NCI-H524 (cell line): ENCODE results near the gene ABT1.
A peak's percentile ranks its signal among the peaks of the same experiment; 100 is the strongest.

Source experiments
- DNase-seq, 2 experiments: peaks; one replicate each; lab custom pipeline; 2025; lab: John Stamatoyannopoulos, UW

The ABT1 gene

DNA sequence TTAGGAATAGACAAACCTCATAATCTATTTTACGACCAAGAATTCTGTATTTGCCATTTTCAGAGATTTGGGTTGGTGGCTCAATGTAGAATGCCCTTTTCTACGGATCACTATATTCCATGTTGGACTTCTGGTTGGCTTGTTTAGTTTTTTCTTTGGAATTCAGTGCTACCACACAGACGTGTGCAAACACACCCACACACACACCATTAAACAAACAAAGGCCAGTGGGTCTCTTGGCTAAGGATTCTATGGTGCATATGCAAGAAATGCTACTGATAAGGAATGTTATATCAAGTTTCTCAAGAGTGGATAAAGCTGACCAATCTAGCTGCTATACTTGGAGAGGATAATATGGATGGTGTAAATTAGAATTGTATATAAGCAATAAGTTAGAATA, 8.0 kb downstream of the ABT1 start:
- DNase-seq, result no peak

DNA sequence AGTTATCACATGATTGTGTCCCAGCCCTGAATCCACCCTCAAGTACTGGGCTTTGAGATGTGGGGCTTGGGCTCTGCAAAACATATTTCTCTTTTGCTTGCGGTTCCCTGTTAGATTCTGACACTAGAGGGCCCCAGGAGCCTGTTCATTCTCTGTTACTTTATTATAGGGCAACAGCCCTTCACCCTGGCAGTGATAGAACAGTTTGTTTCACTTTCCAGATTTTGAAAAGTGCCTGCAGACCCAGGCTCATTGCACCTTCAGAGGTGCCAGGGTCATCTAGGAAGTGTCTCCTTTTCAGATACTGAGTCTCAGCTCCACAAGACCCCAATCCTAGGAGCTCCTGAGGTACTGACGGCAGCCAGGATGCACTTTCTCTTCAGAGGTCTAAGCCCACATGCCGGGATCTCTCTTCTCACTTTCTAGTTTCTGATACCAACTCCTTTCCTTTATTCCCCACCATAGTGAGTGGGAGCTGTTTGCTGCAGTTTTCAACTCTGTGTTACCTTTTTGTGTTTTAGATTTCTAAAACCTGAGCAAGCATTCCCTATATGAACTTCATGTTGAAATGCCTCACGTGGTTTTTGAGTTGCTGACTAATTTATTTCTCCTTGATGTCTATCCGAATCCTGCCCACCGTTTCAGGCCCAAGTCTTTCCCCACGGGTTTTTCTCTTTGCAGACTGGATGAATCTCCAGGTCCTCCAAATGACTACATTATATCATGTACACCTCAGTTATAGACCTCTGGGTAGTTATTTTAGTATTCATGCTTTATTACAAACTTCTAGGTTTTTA, 10.9 kb downstream of the ABT1 start:
- DNase-seq, result peak; percentile 11 to 58

DNA sequence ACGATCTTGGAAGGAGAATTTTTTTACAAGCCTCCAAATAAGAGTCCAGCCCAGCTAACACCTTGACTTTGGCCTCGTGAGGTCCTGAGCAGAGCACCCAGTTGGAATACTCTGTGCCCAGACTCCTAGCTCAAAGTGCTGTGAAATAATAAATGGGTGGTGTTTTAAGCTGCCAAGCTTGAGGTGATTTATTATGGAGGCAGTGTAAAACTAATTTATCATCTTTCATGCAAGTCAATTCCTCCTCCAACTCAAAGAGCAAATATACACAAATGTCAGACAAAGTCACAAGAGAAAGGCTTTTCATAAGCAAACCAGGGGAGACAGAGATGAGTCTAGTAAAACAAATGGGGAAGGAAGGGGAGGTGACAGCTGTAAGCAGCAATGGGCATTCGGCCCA, 12.7 kb downstream of the ABT1 start:
- DNase-seq, result no peak

DNA sequence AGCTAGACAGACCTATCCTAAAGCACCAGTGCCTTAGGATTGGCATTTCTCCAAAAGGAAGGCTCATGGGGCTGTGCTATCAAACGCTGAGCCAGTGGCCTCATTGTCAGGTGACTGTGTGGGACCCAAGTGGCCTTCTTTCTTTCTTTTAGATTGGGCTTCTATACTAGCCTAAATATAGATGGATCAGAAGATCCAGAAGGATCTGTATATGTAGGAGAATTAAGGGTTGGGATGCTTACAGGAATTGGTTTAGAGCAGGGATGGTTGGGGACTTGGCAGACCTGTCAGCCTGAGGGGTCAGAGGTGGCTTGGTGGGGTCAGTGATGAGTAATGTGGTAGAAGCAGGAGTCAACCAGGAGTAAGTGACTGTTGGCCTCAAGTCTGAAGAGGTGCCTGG, 14.8 kb downstream of the ABT1 start:
- DNase-seq, result no peak

DNA sequence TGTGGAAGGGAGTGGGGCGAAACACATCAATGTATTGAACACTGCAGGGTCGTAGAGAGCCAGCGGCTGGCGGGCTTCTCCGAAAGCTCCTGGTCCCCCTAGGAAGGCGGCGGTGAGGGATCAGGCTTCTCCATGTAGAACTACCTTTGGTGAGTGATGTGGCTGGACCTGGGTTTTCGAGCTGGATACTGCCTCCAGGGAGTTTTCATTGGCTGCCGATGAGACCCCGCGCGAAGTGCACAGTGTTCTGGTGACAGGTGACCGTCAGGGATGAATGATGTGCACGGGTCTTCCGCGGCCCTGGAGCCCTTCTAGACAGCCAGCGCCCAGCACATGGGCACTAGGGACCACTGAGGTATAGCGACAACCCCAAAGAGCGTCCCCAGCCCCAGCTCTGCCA, 16.4 kb downstream of the ABT1 start:
- DNase-seq, result no peak

DNA sequence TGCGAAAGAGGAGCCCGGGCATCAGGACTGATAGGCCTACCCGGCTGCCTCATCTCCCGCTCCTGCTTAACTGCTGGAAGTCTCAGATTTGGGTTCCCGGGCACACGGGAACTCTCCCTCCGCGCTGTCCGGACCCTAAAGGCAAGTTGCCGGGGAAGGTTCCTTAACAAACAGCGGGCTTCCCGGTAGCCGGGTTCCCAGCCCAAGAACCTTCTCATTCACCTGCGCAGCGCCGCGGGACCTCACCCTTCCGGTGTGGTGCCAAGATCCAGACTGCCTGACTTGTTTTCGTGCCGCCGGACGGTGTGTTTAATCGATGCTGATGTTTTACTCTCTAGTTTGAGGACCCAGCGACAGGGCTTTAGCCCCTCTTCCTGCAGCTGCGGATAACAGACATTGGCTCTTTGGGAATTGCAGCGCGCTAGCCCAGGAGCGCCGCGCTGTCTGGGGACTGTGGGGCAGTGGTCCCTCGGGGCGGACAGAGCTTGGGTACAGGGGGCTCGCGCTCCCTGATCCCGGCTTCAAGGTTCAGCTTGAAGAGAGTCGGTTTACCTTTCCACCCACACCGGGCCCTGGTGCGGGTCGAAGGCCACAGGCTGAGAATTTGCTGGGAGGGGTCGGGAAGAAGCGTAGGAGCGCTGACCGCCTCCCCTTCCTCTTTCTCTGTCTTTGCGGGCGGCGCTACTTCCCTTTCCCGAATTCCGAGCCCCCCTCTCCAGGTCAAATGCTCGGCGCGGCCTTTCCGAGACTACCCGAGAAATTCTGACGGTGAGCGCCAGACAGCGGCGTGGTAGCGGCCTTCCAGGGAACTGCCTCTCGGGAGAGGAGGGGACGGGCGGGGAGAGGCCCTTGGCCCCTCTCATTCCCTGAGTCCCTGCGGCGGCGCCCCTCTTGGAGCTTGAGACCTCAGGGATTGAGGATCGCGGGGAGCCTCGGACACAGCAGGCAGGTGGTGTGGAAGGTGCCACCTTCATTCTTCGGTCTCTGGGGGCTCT, 17.2 kb downstream of the ABT1 start:
- DNase-seq, result peak; percentile 8 to 33

DNA sequence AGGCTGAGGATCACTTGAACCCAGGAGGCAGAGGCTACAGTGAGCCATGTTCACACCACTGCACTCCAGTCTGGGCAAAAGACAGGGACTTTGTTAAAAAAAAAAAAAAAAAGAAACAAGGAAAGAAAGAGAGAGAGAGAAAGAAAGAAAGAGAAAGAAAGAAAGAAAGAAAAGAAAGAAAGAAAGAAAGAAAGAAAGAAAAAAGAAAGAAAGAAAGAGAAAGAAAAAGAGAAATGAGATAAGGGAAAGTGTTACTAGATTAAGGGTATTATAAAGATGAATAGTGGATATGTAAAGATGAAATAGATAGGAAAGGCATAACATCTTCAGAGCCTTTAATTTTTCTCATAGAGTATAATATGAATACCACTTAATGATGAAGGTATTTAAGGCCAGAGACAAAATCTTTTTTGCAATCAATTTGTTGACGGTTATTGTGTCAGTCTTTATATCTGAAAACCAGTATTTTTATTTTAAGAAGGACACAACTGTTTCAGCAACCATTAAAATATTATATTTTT, 26.6 kb downstream of the ABT1 start:
- DNase-seq, result no peak

DNA sequence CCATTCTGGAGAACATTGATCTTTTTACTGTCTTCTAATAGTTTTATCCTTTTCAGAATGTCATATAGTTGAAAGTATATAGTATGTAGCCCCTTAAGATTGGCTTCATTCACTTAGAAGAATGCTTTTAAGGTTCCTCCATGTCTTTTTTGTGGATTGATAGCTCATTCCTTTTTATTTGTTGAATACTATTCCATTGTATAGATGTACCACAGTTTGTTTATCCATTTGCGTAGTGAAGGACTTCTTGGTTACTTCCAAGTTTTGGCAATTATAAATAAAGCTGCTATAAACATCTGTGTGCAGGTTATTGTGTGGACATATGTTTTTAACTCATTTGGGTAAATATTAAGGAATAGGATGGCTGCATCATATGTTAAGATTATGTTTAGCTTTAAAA, 27.8 kb downstream of the ABT1 start:
- no peak for DNase-seq

DNA sequence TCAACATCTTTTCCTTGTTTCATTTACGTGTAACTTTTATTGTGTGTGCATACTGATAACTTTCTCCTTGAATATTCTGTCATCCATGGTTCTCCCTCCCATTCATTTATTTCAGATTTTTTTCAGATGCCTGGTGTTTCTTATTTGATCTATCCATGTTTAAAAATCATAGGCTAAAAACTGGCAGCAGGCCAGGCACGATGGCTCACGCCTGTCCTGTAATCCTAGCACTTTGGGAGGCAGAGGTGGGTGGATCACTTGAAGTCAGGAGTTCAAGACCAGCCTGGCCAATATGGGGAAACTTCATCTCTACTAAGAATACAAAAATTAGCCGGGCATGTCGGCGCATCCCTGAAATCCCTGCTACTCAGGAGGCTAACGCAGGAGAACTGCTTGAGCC, 31.1 kb downstream of the ABT1 start:
- DNase-seq, result no peak

DNA sequence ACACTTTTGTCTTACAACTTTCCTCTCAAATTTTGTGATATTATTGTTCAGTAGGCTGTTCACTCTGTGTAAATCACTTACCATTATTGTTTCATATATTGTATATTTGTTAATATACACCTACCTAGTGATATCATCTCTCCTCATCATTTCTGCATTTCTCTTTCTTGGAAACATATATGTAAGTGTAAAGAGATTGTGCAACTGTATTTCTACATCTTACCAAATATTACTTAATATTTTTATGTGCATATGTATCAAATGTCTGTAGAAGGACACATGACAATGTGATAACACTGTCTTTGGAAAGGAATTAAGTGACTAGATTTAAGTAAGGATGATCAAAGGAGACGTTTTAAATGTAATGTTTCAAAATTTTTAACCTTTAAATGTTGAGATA, 32.6 kb downstream of the ABT1 start:
- no peak for DNase-seq

DNA sequence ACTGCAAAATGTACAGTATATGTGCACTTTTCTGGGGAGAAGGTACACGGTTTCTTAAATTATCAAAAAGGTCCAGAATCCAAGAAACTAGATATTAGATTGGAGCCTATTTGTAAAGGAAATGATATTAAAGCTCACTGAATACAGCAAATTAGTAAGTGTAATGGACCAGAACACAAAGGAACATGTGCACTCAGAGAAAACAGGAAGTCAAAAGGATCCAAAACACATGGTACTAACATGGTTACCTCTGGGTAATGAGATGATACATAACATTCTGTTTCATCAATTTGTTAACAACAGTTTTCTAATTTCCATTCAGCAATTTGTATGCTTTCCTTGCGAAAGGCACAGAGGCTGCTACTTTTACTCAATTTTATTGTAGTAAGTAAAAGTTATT, 44.1 kb downstream of the ABT1 start:
- DNase-seq, result no peak

DNA sequence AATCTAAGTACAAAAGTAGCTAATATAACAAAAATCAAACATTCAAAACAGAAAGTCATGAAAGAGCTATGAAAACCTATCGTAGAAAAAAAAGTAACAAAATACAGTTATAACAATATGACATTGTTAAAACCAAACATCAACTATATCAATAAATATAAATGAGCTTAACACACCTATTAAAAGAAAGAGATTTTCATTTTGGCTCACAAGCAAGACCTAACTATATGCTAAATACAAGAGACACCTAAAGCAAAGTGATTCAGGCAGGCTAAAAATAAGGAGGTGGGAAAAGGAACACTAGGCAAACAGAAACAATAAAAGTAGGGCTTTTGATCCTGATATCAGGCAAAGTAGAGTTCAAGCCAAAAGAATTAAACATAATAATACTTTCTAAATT, 49.3 kb downstream of the ABT1 start:
- DNase-seq, result no peak
